HepG2 (cell line): ENCODE measurements around the gene PLEKHH3. TPM values are rescaled to one million over a fixed set of nuclear protein-coding genes. Genes with fewer than 3 reads are reported as not detected.

Experiments used
- BHLHE40 ChIP-seq: IDR thresholded peaks from 2 replicates; pipeline ENCODE4 v1.6.1; 2011; ENCODE audit warnings: low read length, improper control_type of control experiment
- ESRRA ChIP-seq: sonication (generic); formaldehyde crosslinking; IDR thresholded peaks from 2 replicates; pipeline ENCODE4 v1.5.1; 2020; ENCODE audit warnings: mild to moderate bottlenecking, low read depth, missing genetic modification reagents
- ETV5 ChIP-seq: IDR thresholded peaks from 2 replicates; pipeline ENCODE4 v1.6.1; 2018; ENCODE audit warnings: missing biosample characterization, missing genetic modification reagents, inconsistent platforms, borderline replicate concordance
- FOXK1 ChIP-seq: sonication (generic); formaldehyde crosslinking; IDR thresholded peaks from 2 replicates; pipeline ENCODE4 v1.4.0; 2020; ENCODE audit warnings: low read depth, missing genetic modification reagents, borderline replicate concordance
- HDAC1 ChIP-seq: sonication (generic); formaldehyde crosslinking; IDR thresholded peaks from 2 replicates; pipeline ENCODE4 v1.5.1; 2020; ENCODE audit warnings: mild to moderate bottlenecking, missing genetic modification reagents
- HHEX ChIP-seq: IDR thresholded peaks from 2 replicates; pipeline ENCODE4 v1.6.1; 2016; ENCODE audit warnings: control low read depth
- HOXA5 ChIP-seq: sonication (generic); formaldehyde crosslinking; IDR thresholded peaks from 2 replicates; pipeline ENCODE4 v1.4.0; 2020; ENCODE audit warnings: missing genetic modification reagents
- KDM4B ChIP-seq: sonication (generic); formaldehyde crosslinking; IDR thresholded peaks from 2 replicates; pipeline ENCODE4 v1.4.0; 2020; ENCODE audit warnings: missing genetic modification reagents
- MIER3 ChIP-seq: IDR thresholded peaks from 2 replicates; pipeline ENCODE4 v1.6.1; 2016; ENCODE audit warnings: missing compliant biosample characterization, borderline replicate concordance
- MYNN ChIP-seq: sonication (generic); formaldehyde crosslinking; IDR thresholded peaks from 2 replicates; pipeline ENCODE4 v1.4.0; 2020; ENCODE audit warnings: mild to moderate bottlenecking, low read depth, missing genetic modification reagents
- PAX8 ChIP-seq: sonication (generic); formaldehyde crosslinking; IDR thresholded peaks from 2 replicates; pipeline ENCODE4 v1.8.0; 2022; ENCODE audit warnings: mild to moderate bottlenecking, missing genetic modification reagents, borderline replicate concordance
- PLSCR1 ChIP-seq: sonication (generic); formaldehyde crosslinking; IDR thresholded peaks from 2 replicates; pipeline ENCODE4 v1.5.0; 2020; ENCODE audit warnings: missing genetic modification reagents, mild to moderate bottlenecking, borderline replicate concordance
- SOX13 ChIP-seq, 3 experiments: fragments of 450-650 bp in 1 of 3; sonication (generic) in 1 of 3; formaldehyde crosslinking in 1 of 3; IDR thresholded peaks in 2 of 3; conservative IDR thresholded peaks in 1 of 3; 2 replicates each; pipeline versions ENCODE4 v1.5.0 to v1.6.1; 2016 to 2020; ENCODE audit warnings: antibody characterized with exemption in 1 of 3, mild to moderate bottlenecking in 1 of 3, missing compliant biosample characterization in 1 of 3, missing genetic modification reagents in 1 of 3, moderate library complexity in 1 of 3
- SOX6 ChIP-seq, 2 experiments: fragments of 450-650 bp in 1 of 2; sonication (generic) in 1 of 2; formaldehyde crosslinking in 1 of 2; IDR thresholded peaks; 2 replicates each; pipeline versions ENCODE4 v1.4.0 to v1.6.1; 2017 to 2020; ENCODE audit warnings: antibody characterized with exemption in 1 of 2, mild to moderate bottlenecking in 1 of 2, missing genetic modification reagents in 1 of 2
- SUZ12 ChIP-seq: fragments of 150-350 bp; IDR thresholded peaks from 2 replicates; pipeline ENCODE4 v1.6.1; 2014; ENCODE audit warnings: low read depth, low read length
- U2AF1 ChIP-seq: fragments of 200-400 bp; formaldehyde crosslinking; optimal IDR thresholded peaks from 2 replicates; pipeline ENCODE3; 2017; ENCODE audit warnings: mild to moderate bottlenecking, low read depth, low read length
- XRCC5 ChIP-seq: fragments of 200-400 bp; formaldehyde crosslinking; optimal IDR thresholded peaks from 2 replicates; pipeline ENCODE3; 2017; ENCODE audit warnings: mild to moderate bottlenecking, low read length
- ZBTB26 ChIP-seq: IDR thresholded peaks from 2 replicates; pipeline ENCODE4 v1.6.1; 2016; ENCODE audit warnings: missing compliant biosample characterization, missing genetic modification reagents, borderline replicate concordance
- ZBTB34 ChIP-seq: sonication (generic); formaldehyde crosslinking; IDR thresholded peaks from 2 replicates; pipeline ENCODE4 v1.8.0; 2022; ENCODE audit warnings: mild to moderate bottlenecking, missing genetic modification reagents
- ZNF350 ChIP-seq: sonication (generic); formaldehyde crosslinking; IDR thresholded peaks from 2 replicates; pipeline ENCODE4 v1.4.0; 2020; ENCODE audit warnings: mild to moderate bottlenecking, low read depth, missing genetic modification reagents, borderline replicate concordance
- ZNF451 ChIP-seq: sonication (generic); formaldehyde crosslinking; IDR thresholded peaks from 2 replicates; pipeline ENCODE4 v1.5.0; 2020; ENCODE audit warnings: mild to moderate bottlenecking, missing genetic modification reagents
- ZNF547 ChIP-seq: sonication (generic); formaldehyde crosslinking; IDR thresholded peaks from 2 replicates; pipeline ENCODE4 v1.5.1; 2020; ENCODE audit warnings: mild to moderate bottlenecking, missing genetic modification reagents
- ZNF644 ChIP-seq: IDR thresholded peaks from 2 replicates; pipeline ENCODE4 v1.6.1; 2016; ENCODE audit warnings: low read depth
- ZNF652 ChIP-seq: IDR thresholded peaks from 2 replicates; pipeline ENCODE4 v1.6.1; 2016; ENCODE audit warnings: low read depth, borderline replicate concordance
- ZNF816 ChIP-seq: sonication (generic); formaldehyde crosslinking; IDR thresholded peaks from 2 replicates; pipeline ENCODE4 v1.8.0; 2022; ENCODE audit warnings: missing genetic modification reagents, mild to moderate bottlenecking, borderline replicate concordance
- ZNF850 ChIP-seq: sonication (generic); formaldehyde crosslinking; conservative IDR thresholded peaks from 2 replicates; pipeline ENCODE4 v1.9.0; 2021; ENCODE audit warnings: mild to moderate bottlenecking, missing genetic modification reagents
- ZNF891 ChIP-seq: sonication (generic); formaldehyde crosslinking; IDR thresholded peaks from 2 replicates; pipeline ENCODE4 v1.5.0; 2020; ENCODE audit warnings: mild to moderate bottlenecking, missing genetic modification reagents
- polyA plus RNA-seq, 8 experiments: library from polyadenylated mRNA; depleted of rRNA in 3 of 8; stranded (reverse) in 7 of 8; unstranded in 1 of 8; fragments of >200 nt; fragmentation: Illumina TruSeq in 4 of 8; extraction: Trizol in 4 of 8; gene quantifications; 2 replicates each; pipeline versions ENCODE4 v1.2.1 to v1.2.3, GENCODE V29; 2011 to 2016; ENCODE audit warnings: low read depth in 4 of 8, missing spikeins in 1 of 8, mixed read lengths in 1 of 8; ENCODE audit not compliant: insufficient read depth in 1 of 8
- total RNA-seq, 5 experiments: library from RNA; depleted of rRNA; stranded (reverse); fragments of >200 nt; fragmentation: Illumina TruSeq; extraction: Trizol; gene quantifications; 2 replicates each; pipeline ENCODE4 v1.2.3, GENCODE V29; 2016; ENCODE audit warnings: low read depth in 1 of 5

PLEKHH3 gene
- total and polyA plus RNA-seq, 2 of the 13 experiments (the other 11 are each of a cell fraction or from before 2014, with no cell fraction given), result 6.0 to 19.9 TPM

GRCh38 chr17:42659079-42659931 is 17.5 kb downstream of the PLEKHH3 start, which contains the start of gene TUBG2 (continued):
- TF ChIP-seq ZNF891 (peak; percentile 95), HOXA5 (CRISPR knock-in tag) (no peak), ZNF451 (CRISPR knock-in tag) (peak; percentile 59; the same call in 1 of the 2 replicates), SOX13 (IDR thresholded peaks at IDR 0.05) (peak; percentile 37; the same call in 1 of the 2 replicates), SOX13 (CRISPR knock-in tag; conservative IDR thresholded peaks at IDR 0.05 in 1 of 2, IDR thresholded peaks at IDR 0.05 in 1 of 2) (peak in 1 of 2 experiments; percentile 31; a peak in 1 of 4 replicates), ETV5 (CRISPR knock-in tag) (peak; percentile 57), PLSCR1 (no peak), ZNF850 (CRISPR knock-in tag) (no peak), ZNF644 (peak; percentile 30), ESRRA (CRISPR knock-in tag) (peak; percentile 74; the same call in 1 of the 2 replicates), HHEX (CRISPR knock-in tag) (no peak), ZNF350 (CRISPR knock-in tag) (no peak; the same call in 1 of the 2 replicates), ZBTB26 (CRISPR knock-in tag) (0 out of 2 replicates have a peak, but pooled peaks have one; percentile 76), KDM4B (CRISPR knock-in tag) (peak; percentile 95), ZNF652 (CRISPR knock-in tag) (0 out of 2 replicates have a peak, but pooled peaks have one; percentile 16), SOX6 (IDR thresholded peaks at IDR 0.05) (no peak), SOX6 (CRISPR knock-in tag; IDR thresholded peaks at IDR 0.05) (peak; percentile 72), U2AF1 (peak; percentile 65), MIER3 (CRISPR knock-in tag) (peak; percentile 89), SUZ12 (no peak), XRCC5 (peak; percentile 29), ZNF816 (no peak), PAX8 (no peak), ZBTB34 (CRISPR knock-in tag) (no peak), BHLHE40 (peak; percentile 8; the same call in 1 of the 2 replicates), FOXK1 (CRISPR knock-in tag) (peak; percentile 63; the same call in 1 of the 2 replicates), MYNN (CRISPR knock-in tag) (0 out of 2 replicates have a peak, but pooled peaks have one; percentile 81), ZNF547 (CRISPR knock-in tag) (peak; percentile 85), HDAC1 (CRISPR knock-in tag) (peak; percentile 93)
